Mucosa of rectum (tissue), 2 donors: Measurements from ENCODE around the gene FAIM2.
"Not testable (repeated sequence)": the region's sequence is repeated elsewhere in the genome, so short reads cannot be mapped to it uniquely, and the experiment has no call there.

Experiments used
- H3K27ac ChIP-seq, 2 donors: one replicate each; pipeline ENCODE4 v1.7.0; 2013; ENCODE audit warnings: inconsistent platforms in 2 of 2, low read depth in 2 of 2, low read length in 2 of 2
- H3K27me3 ChIP-seq, 2 donors: one replicate each; pipeline ENCODE4 v1.7.0; 2013; ENCODE audit warnings: low read length in 2 of 2; ENCODE audit not compliant: control insufficient read depth in 2 of 2, insufficient read depth in 2 of 2
- H3K36me3 ChIP-seq, 2 donors: one replicate each; pipeline ENCODE4 v1.7.0; 2013; ENCODE audit warnings: low read length in 2 of 2; ENCODE audit not compliant: control insufficient read depth in 2 of 2, insufficient read depth in 2 of 2
- H3K4me1 ChIP-seq, 2 donors: one replicate each; pipeline ENCODE4 v1.7.0; 2013; ENCODE audit warnings: low read length in 2 of 2, mild to moderate bottlenecking in 1 of 2; ENCODE audit not compliant: control insufficient read depth in 2 of 2, insufficient read depth in 2 of 2
- H3K4me3 ChIP-seq, 2 donors: one replicate each; pipeline ENCODE4 v1.7.0; 2013; ENCODE audit warnings: low read length in 2 of 2
- H3K9ac ChIP-seq, 2 donors: one replicate each; pipeline ENCODE4 v1.7.0; 2013; ENCODE audit warnings: low read length in 2 of 2, low read depth in 1 of 2, mild to moderate bottlenecking in 1 of 2
- H3K9me3 ChIP-seq, 2 donors: one replicate each; pipeline ENCODE4 v1.7.0; 2013; ENCODE audit warnings: low read length in 2 of 2; ENCODE audit not compliant: control insufficient read depth in 2 of 2
- donor health status: healthy.
- donor health status: Normal muscosa, but diverticular disease.

The FAIM2 gene

DNA sequence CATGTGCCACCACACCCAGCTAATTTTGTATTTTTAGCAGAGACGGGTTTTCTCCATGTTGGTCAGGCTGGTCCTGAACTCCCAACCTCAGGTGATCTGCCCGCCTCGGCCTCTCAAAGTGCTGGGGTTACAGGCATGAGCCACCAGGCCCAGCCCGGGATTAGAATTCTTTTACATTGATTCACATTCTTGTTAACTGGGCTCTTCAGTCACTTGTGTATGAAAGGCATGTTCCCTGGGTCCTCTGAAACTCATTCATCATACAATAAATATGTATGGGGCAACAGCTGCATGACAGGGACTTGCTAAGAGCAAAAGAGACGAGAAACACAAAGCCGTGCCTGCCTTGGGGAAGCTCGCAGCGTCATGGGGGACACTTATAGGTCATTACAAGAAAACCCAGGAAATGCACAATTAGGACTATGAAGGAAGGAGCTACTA is 31.9 kb downstream of the FAIM2 start:
- H3K36me3 ChIP-seq, H3K9ac ChIP-seq, H3K27ac ChIP-seq, H3K27me3 ChIP-seq, H3K9me3 ChIP-seq, H3K4me3 ChIP-seq: not testable (repeated sequence)
- peaks cover 6 to 12% of the 10 kb centered on the region in 2 donors for H3K4me1 ChIP-seq

DNA sequence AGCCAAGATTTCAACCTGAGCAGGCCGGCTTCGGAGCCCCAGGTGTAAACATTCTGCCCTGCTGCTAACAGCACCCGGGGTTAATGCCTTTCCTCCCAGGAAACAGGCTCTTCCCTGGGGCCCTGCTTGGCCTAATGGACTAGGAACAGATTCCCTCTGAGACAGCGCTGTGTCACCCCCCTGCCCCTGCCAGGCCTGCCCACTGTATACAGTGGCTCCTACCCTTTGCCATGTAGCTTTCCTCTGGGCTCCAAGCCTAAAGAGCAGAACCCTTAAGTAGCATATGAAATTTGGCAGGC is 32.5 kb downstream of the FAIM2 start:
- H3K4me3 ChIP-seq, result no peak overlapping the region
- no peaks in the 10 kb centered on the region for H3K9me3 ChIP-seq
- H3K9ac ChIP-seq, result no peak overlapping the region
- H3K4me1 ChIP-seq, result peaks cover 6 to 12% of the 10 kb centered on the region in 2 donors
- H3K27me3 ChIP-seq, result no peaks in the 10 kb centered on the region
- no peak overlapping the region for H3K27ac ChIP-seq
- H3K36me3 ChIP-seq, result no peaks in the 10 kb centered on the region

DNA sequence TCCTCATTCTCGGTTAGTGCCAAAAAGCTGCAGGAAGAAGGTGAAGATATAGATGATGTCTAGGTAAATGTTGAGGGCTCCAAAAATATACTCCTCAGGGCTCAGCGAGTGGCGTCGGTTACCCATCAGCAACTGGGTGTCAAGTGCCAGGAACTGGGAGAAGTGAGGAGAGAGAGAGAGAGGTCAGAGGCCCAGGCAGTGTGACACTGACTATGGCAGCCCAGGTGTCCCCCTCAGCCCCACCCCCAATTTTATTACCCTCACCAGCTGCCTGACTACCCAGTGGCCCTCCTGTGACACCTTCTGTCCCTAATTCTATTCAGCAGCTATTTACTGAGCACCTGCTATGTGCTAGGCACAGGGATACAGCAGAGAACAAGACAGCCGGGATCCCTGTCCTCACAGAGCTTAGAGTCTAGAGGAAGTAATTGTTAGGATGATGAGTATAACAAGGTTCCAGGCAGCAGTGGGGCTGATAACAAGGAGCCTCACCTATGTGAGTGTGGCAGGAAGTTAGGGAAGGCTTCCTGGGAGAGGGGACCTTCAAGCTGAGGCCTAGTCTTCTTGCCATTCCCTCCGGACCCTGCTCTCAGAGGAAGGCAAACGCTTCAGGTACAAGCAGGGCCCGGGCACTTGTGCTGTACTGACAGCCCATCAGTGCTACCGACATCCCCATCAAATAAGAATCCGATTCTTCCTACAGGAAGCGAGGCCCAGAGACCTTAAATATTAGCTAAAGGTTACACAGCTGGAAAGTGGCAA is 33.0 kb downstream of the FAIM2 start:
- peaks cover 6 to 12% of the 10 kb centered on the region in 2 donors for H3K4me1 ChIP-seq
- H3K27me3 ChIP-seq, result no peaks in the 10 kb centered on the region
- H3K27ac ChIP-seq, result no peak overlapping the region
- no peak overlapping the region for H3K9ac ChIP-seq
- no peak overlapping the region for H3K4me3 ChIP-seq
- no peaks in the 10 kb centered on the region for H3K36me3 ChIP-seq
- H3K9me3 ChIP-seq, result no peaks in the 10 kb centered on the region

DNA sequence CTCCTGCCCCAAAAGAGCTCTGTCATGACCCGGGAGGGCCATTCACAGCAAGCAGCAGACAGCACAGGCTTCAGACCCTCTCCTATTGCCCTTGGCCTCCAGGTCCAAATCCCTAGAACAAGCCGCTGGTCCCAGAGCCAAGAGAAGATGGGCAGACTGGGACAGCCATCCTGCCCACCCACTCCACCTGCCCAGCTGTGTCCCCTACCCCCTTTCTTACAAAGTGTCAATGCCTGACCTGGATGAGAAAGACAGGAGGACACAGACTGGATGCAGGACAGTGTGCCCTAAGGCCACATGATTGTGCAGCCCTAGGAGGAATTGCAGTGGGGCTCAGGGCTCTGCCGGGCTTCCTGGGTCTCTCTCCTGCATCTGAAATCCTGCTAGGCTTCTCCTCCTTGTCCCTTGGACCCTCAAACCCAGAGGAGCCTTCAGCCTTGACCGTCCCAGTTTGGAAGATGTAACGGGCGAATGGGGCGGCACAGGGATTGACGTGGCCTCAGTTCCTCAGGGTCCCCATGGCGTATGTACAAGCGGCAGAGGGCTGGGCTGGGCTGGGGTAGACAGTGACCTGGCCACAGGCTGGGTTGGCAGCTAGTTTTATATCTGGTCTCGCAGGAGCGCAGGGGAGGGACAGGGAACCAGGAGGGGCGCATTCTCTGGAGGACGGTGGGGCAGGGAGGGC is 33.7 kb downstream of the FAIM2 start:
- Histone ChIP-seq H3K4me1 (peaks cover 6 to 12% of the 10 kb centered on the region in 2 donors), H3K9me3 (no peaks in the 10 kb centered on the region), H3K9ac (no peak overlapping the region), H3K27ac (no peak overlapping the region), H3K4me3 (no peak overlapping the region), H3K36me3 (no peaks in the 10 kb centered on the region), H3K27me3 (no peaks in the 10 kb centered on the region)

DNA sequence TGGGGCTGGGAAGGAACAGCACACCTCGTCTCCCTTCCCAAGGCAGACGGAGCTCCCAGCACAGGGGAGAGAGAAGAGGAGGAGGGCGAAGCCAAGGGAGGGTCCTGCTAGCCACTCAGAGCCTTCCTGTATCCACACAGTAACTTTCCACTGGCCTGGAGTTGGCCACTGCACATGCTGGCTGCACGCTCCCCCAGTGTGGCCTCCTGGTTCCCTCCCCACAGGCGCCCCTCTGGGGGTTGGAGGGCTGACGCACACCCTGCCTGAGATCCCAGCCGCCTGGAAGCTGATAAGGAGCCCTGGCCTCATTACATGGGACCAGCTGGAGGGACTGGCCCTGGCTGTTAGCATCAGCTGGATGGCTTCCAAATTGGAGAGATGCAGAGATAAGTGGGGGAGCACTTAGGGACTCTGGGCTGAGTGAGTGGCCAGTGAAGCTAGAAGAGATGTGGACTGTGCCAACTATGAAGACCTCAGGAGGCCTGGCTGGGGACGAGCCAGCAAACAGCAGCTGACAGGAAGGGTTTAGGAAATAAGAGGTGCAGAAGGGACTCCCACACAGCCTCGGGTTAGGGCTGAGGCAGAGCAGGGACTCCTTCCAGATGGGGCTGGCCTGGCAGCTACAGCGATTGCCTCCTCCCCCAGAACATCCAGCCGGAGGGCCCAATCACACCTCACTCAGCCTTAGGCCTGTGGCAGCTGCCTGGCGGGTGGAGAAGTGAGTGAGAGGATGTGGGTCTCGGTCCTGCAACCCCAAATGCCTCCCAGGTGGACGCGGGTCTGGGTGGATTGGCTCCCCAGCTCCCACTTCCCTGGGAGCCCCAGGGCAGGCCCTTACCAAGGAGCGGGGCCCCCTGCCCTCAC is 34.5 kb downstream of the FAIM2 start:
- H3K9ac ChIP-seq, result no peak overlapping the region
- H3K4me3 ChIP-seq, result no peak overlapping the region
- H3K9me3 ChIP-seq, result no peaks in the 10 kb centered on the region
- H3K36me3 ChIP-seq, result no peaks in the 10 kb centered on the region
- H3K27me3 ChIP-seq, result no peaks in the 10 kb centered on the region
- peaks cover 6 to 15% of the 10 kb centered on the region in 2 donors for H3K4me1 ChIP-seq
- peak overlapping the region in 1 of 2 donors; percentile 17 for H3K27ac ChIP-seq

DNA sequence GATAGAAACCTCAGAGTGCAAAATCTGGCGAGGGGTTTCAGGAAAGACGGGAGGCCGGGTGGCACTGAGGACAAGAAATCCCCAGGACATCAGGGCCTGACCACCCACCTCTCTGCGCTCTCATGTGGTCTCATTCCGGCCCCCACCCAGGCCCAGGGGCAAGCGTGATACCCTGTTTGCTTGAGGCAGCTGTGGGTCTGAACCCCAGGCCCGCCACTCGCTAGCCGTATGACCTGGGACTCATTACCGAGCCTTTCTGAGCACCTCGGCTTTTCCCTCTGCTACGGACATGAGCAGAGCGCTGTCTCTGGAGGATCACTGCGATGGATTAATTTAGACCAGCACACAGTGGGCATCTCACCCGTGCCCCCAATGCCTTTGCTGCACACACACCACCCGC is 35.3 kb downstream of the FAIM2 start:
- Histone ChIP-seq H3K4me1 (peaks cover 6 to 21% of the 10 kb centered on the region in 2 donors), H3K9me3 (no peaks in the 10 kb centered on the region), H3K27me3 (no peaks in the 10 kb centered on the region), H3K36me3 (no peaks in the 10 kb centered on the region), H3K9ac (no peak overlapping the region), H3K27ac (peak overlapping the region in 1 of 2 donors; percentile 17), H3K4me3 (no peak overlapping the region)

DNA sequence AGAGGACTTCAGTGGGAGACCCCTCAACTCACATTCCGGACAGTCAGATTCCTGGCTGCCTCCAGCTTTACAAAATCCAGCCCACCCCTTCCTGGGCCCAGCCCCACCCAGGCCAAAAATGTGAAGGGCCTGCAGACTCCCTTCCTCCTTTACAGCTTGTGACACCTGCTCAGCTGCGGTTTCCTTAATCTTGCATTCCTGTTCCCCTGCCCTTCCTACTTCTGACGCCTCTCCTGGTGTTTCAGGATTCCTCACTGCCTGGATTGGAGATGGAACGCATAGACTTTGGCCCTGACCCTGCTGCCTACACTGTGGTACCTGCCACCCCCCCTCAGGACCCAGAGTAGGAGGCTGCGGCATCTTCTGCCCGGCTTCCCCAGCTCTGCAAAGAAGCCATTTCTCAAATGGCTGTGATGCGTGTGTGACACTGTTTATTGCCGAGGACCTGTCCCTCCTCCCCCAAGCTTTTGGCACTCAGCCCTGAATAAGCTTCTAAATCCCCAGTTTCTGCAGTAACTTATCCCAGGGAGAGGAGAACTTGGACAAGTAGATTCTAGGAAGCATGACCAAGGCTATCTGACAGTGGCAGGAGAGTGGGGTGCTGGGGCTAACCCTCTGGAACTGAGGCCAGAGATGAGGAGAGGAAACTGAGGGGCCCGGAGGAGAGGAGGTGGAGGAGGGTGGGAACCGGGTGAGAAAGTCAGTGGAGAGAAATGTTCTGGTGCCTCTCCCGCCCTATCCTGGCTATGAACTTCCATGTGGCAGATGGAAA is 35.9 kb downstream of the FAIM2 start:
- no peaks in the 10 kb centered on the region for H3K9me3 ChIP-seq
- H3K4me3 ChIP-seq, result no peak overlapping the region
- H3K4me1 ChIP-seq, result peaks cover 6 to 22% of the 10 kb centered on the region in 2 donors
- no peaks in the 10 kb centered on the region for H3K36me3 ChIP-seq
- H3K27ac ChIP-seq, result no peak overlapping the region
- H3K27me3 ChIP-seq, result no peaks in the 10 kb centered on the region
- peak overlapping the region in 1 of 2 donors; percentile 28 for H3K9ac ChIP-seq

DNA sequence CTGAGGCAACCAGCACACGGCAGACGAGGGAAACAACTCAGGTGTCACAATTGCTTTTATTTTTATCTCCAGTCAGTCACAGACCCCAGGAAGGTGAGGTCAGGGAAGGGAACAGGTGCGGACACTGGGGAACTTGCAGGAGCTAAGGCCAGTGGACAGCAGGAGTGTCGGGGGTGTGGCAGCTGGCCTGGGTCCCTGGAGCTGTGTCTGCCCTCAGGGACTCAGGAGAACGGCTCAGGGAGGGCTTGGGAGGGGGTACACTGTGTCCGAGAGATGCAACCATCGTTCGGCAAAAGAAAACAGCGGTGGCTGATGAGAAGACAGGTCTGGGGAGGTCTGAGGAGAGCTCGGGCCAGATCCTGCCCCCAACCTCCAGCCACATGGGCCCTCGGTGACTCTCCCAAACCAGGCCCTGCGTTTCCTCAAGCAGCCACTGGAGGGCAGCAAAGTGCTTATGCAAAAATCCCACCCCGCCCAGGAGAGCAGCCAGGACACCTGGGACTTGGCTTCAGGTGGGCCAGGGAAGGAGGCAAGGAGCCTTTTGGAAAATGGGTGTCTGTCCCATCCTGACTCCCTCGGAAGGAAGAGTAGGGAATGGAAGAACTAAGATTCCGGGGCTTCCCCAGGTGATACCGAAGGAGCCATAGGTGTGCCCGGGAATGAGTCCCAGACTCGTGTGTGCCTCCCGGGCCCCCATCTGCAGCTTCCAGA is 36.7 kb downstream of the FAIM2 start:
- Histone ChIP-seq H3K36me3 (no peaks in the 10 kb centered on the region), H3K27ac (no peak overlapping the region)

DNA sequence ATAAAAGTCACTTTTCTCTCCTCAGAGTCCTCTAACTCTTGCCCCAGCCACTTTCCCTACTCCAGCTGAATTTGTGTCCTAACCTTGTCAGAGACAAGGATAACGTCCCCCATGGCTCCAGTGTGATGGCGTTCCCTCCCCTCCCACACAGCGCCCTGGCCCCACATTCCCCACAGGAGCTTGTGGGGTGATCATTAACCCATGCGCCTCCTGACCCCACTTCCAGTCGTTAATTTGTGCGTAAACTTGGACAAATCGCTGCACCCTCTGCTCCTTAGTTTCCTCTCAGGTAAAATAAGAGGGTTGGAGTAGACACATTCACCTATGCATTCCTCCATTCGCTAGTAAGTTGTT is 37.9 kb downstream of the FAIM2 start:
- Histone ChIP-seq H3K9me3 (no peaks in the 10 kb centered on the region), H3K36me3 (no peaks in the 10 kb centered on the region), H3K9ac (no peak overlapping the region), H3K4me3 (no peak overlapping the region), H3K27ac (no peak overlapping the region), H3K4me1 (peaks cover 6 to 22% of the 10 kb centered on the region in 2 donors), H3K27me3 (no peaks in the 10 kb centered on the region)

More for the DNA sequence above, 36.7 kb downstream of the FAIM2 start:
- Histone ChIP-seq H3K9ac (peak overlapping the region in 1 of 2 donors; percentile 28), H3K4me3 (no peak overlapping the region), H3K27me3 (no peaks in the 10 kb centered on the region), H3K4me1 (peaks cover 6 to 22% of the 10 kb centered on the region in 2 donors), H3K9me3 (no peaks in the 10 kb centered on the region)
